H9 (cell line): ENCODE data around the gene ACAP3. TPM values are rescaled to one million over a fixed set of nuclear protein-coding genes. Genes with fewer than 3 reads are reported as not detected.

Experiments used
- DNase-seq: peaks from one replicate; pipeline ENCODE4 v3.0.0-alpha.2; 2017
- H2AFZ ChIP-seq: one replicate; pipeline ENCODE4 v1.6.1; 2013; ENCODE audit warnings: mild to moderate bottlenecking, low read length, control low read depth, moderate library complexity
- H2AK5ac ChIP-seq: 2 replicates; pipeline ENCODE4 v1.6.1; 2013; ENCODE audit warnings: low read length, control low read depth, mixed read lengths; ENCODE audit not compliant: insufficient read length
- H2BK120ac ChIP-seq: one replicate; pipeline ENCODE4 v1.6.1; 2013; ENCODE audit warnings: low read depth, mild to moderate bottlenecking, low read length, control low read depth, inconsistent platforms; ENCODE audit not compliant: poor library complexity, severe bottlenecking
- H2BK12ac ChIP-seq: 2 replicates; pipeline ENCODE4 v1.6.1; 2013; ENCODE audit warnings: low read length, control low read depth, mixed read lengths, low read depth; ENCODE audit not compliant: insufficient read length
- H2BK15ac ChIP-seq: 2 replicates; pipeline ENCODE4 v1.6.1; 2013; ENCODE audit warnings: low read depth, low read length, control low read depth
- H2BK20ac ChIP-seq: one replicate; pipeline ENCODE4 v1.6.1; 2013; ENCODE audit warnings: low read depth, mild to moderate bottlenecking, low read length, control low read depth, inconsistent platforms; ENCODE audit not compliant: poor library complexity, severe bottlenecking
- H2BK5ac ChIP-seq: 2 replicates; pipeline ENCODE4 v1.6.1; 2013; ENCODE audit warnings: low read length, control low read depth, mixed read lengths; ENCODE audit not compliant: insufficient read length
- H3K14ac ChIP-seq: 2 replicates; pipeline ENCODE4 v1.6.1; 2013; ENCODE audit warnings: low read length, control low read depth; ENCODE audit not compliant: insufficient read depth
- H3K18ac ChIP-seq: 2 replicates; pipeline ENCODE4 v1.6.1; 2013; ENCODE audit warnings: low read depth, mild to moderate bottlenecking, mixed read lengths, low read length, control low read depth; ENCODE audit not compliant: insufficient read length
- H3K23ac ChIP-seq: 2 replicates; pipeline ENCODE4 v1.6.1; 2013; ENCODE audit warnings: low read length, control low read depth, mixed read lengths, low read depth; ENCODE audit not compliant: insufficient read length
- H3K23me2 ChIP-seq: 2 replicates; pipeline ENCODE4 v1.6.1; 2013; ENCODE audit warnings: low read depth, mild to moderate bottlenecking, mixed read lengths, low read length, control low read depth; ENCODE audit not compliant: insufficient read length, poor library complexity, severe bottlenecking
- H3K27ac ChIP-seq: 2 replicates; pipeline ENCODE4 v1.5.1; 2013; ENCODE audit warnings: low read length, control low read depth, mixed read lengths, low read depth; ENCODE audit not compliant: insufficient read length
- H3K27me3 ChIP-seq: 2 replicates; pipeline ENCODE4 v1.6.1; 2013; ENCODE audit warnings: low read length, control low read depth, inconsistent platforms; ENCODE audit not compliant: insufficient read depth
- H3K4ac ChIP-seq: 2 replicates; pipeline ENCODE4 v1.6.1; 2013; ENCODE audit warnings: low read depth, mild to moderate bottlenecking, control low read depth, inconsistent platforms, low read length, moderate library complexity
- H3K4me1 ChIP-seq: 2 replicates; pipeline ENCODE4 v1.6.1; 2013; ENCODE audit warnings: low read length, control low read depth, inconsistent platforms; ENCODE audit not compliant: insufficient read depth
- H3K4me2 ChIP-seq: 2 replicates; pipeline ENCODE4 v1.6.1; 2013; ENCODE audit warnings: low read length, control low read depth, mixed read lengths; ENCODE audit not compliant: insufficient read length, insufficient read depth
- H3K56ac ChIP-seq: 2 replicates; pipeline ENCODE4 v1.6.1; 2013; ENCODE audit warnings: low read depth, mild to moderate bottlenecking, mixed read lengths, low read length, control low read depth; ENCODE audit not compliant: insufficient read length
- H3K79me1 ChIP-seq: 2 replicates; pipeline ENCODE4 v1.6.1; 2013; ENCODE audit warnings: low read depth, mild to moderate bottlenecking, moderate library complexity, low read length, control low read depth, inconsistent platforms; ENCODE audit not compliant: insufficient read depth, poor library complexity, severe bottlenecking
- H3K79me2 ChIP-seq: 2 replicates; pipeline ENCODE4 v1.6.1; 2013; ENCODE audit warnings: low read length, control low read depth, inconsistent platforms; ENCODE audit not compliant: insufficient read depth
- H3K9ac ChIP-seq: 2 replicates; pipeline ENCODE4 v1.6.1; 2013; ENCODE audit warnings: low read length, control low read depth, mixed read lengths; ENCODE audit not compliant: insufficient read length; ENCODE audit errors: extremely low read depth
- H3K9me3 ChIP-seq: one replicate; pipeline ENCODE4 v1.6.1; 2013; ENCODE audit warnings: low read depth, low read length, inconsistent platforms; ENCODE audit not compliant: control insufficient read depth
- H3T11ph ChIP-seq: one replicate; pipeline ENCODE4 v1.6.1; 2013; ENCODE audit warnings: mild to moderate bottlenecking, low read length, control low read depth, inconsistent platforms
- H4K20me1 ChIP-seq: one replicate; pipeline ENCODE4 v1.6.1; 2013; ENCODE audit not compliant: control insufficient read depth, insufficient read length, insufficient read depth
- H4K5ac ChIP-seq: 2 replicates; pipeline ENCODE4 v1.6.1; 2013; ENCODE audit warnings: low read depth, mild to moderate bottlenecking, mixed read lengths, low read length, control low read depth; ENCODE audit not compliant: insufficient read length
- H4K8ac ChIP-seq: replicated peaks from 2 replicates; pipeline ENCODE4 v1.6.1; 2013; ENCODE audit warnings: low read length, control low read depth, mixed read lengths, low read depth; ENCODE audit not compliant: insufficient read length
- H4K91ac ChIP-seq: 2 replicates; pipeline ENCODE4 v1.6.1; 2013; ENCODE audit warnings: low read depth, mild to moderate bottlenecking, moderate library complexity, mixed read lengths, low read length, control low read depth; ENCODE audit not compliant: insufficient read length
- H3K27ac Mint-ChIP-seq, 3 experiments: 2 replicates in 2 of 3; 3 replicates in 1 of 3; pipeline ENCODE4 v1.8.0; 2020 to 2021; ENCODE audit warnings: mixed read lengths in 3 of 3, mild to moderate bottlenecking in 1 of 3, moderate library complexity in 1 of 3
- H3K27me3 Mint-ChIP-seq: 2 replicates; pipeline ENCODE4 v1.8.0; 2021; ENCODE audit warnings: low read depth, mild to moderate bottlenecking, moderate library complexity, mixed read lengths
- H3K36me3 Mint-ChIP-seq, 3 experiments: 2 replicates in 2 of 3; 3 replicates in 1 of 3; pipeline ENCODE4 v1.8.0; 2020 to 2021; ENCODE audit warnings: low read depth in 3 of 3, mixed read lengths in 3 of 3; ENCODE audit not compliant: insufficient read depth in 1 of 3
- H3K4me1 Mint-ChIP-seq, 2 experiments: 2 replicates each; pipeline ENCODE4 v1.8.0; 2020; ENCODE audit warnings: mixed read lengths in 2 of 2
- H3K4me3 Mint-ChIP-seq, 2 experiments: 2 replicates in 1 of 2; 3 replicates in 1 of 2; pipeline ENCODE4 v1.8.0; 2020 to 2021; ENCODE audit warnings: mild to moderate bottlenecking in 2 of 2, mixed read lengths in 2 of 2, moderate library complexity in 1 of 2
- H3K9me3 Mint-ChIP-seq, 2 experiments: 2 replicates in 1 of 2; 3 replicates in 1 of 2; pipeline ENCODE4 v1.8.0; 2020; ENCODE audit warnings: mild to moderate bottlenecking in 2 of 2, mixed read lengths in 2 of 2, moderate library complexity in 1 of 2
- CTCF ChIP-seq: fragments of 200-600 bp; sonication (generic); conservative IDR thresholded peaks from 3 replicates; pipeline ENCODE4 v1.8.0; 2021; ENCODE audit warnings: antibody characterized with exemption, mild to moderate bottlenecking
- WGBS: extraction: QIAGEN DNeasy Blood & Tissue Kit; methylation state at CpG from one replicate; pipeline ENCODE4 v1.1.7; 2013; ENCODE audit warnings: missing lambda C conversion rate, low lambda C conversion rate, mixed read lengths; ENCODE audit not compliant: insufficient read length; ENCODE audit errors: extremely low coverage; 5-methylcytosine and 5-hydroxymethylcytosine counted together
- total RNA-seq: library from RNA; stranded (reverse); gene quantifications from 2 replicates; pipeline ENCODE4 v1.2.1, GENCODE V29; 2021

Gene ACAP3
- total RNA-seq, 1 experiment from 2014 or later = 41.4 TPM

GRCh38 chr1:1253972-1254666 lies 53.6 kb downstream of the ACAP3 start:
- H3K14ac ChIP-seq = no peak overlapping the region
- no peak overlapping the region for H3K4me3 Mint-ChIP-seq
- H3K27ac ChIP-seq = no peak overlapping the region
- H3K27me3 ChIP-seq = no peaks in the 10 kb centered on the region
- no peak overlapping the region for H3K4me2 ChIP-seq
- H2BK12ac ChIP-seq = no peak overlapping the region
- no peak overlapping the region for H2BK15ac ChIP-seq
- H3K4ac ChIP-seq = no peak overlapping the region
- H3K23ac ChIP-seq = no peak overlapping the region
- H3T11ph ChIP-seq = no peak overlapping the region
- WGBS = no CpG with 5 or more reads among the region's 50 CpGs
- no peak overlapping the region for H2BK20ac ChIP-seq
- peaks cover 16 to 25% of the 10 kb centered on the region in 2 experiments for H3K4me1 Mint-ChIP-seq
- no peaks in the 10 kb centered on the region for H3K79me1 ChIP-seq
- no peak overlapping the region for H4K91ac ChIP-seq
- no peak overlapping the region; a peak in 1 of 7 replicates for H3K27ac Mint-ChIP-seq
- peaks cover 19 to 62% (median 51%) of the 10 kb centered on the region in 3 experiments; a peak in 6 of 7 replicates for H3K36me3 Mint-ChIP-seq
- H3K27me3 Mint-ChIP-seq = peaks cover 1% of the 10 kb centered on the region; the same call in 1 of the 2 replicates
- TF ChIP-seq CTCF = no peak
- H2BK5ac ChIP-seq = no peak overlapping the region
- H4K5ac ChIP-seq = no peak overlapping the region
- H2AFZ ChIP-seq = no peak overlapping the region
- no peaks in the 10 kb centered on the region for H3K4me1 ChIP-seq
- no peaks in the 10 kb centered on the region for H4K20me1 ChIP-seq
- H2BK120ac ChIP-seq = no peak overlapping the region
- H2AK5ac ChIP-seq = no peak overlapping the region
- H3K9me3 Mint-ChIP-seq = no peaks in the 10 kb centered on the region; a peak in 2 of 5 replicates
- no peak overlapping the region for H4K8ac ChIP-seq
- H3K9me3 ChIP-seq = no peaks in the 10 kb centered on the region
- H3K9ac ChIP-seq = no peak overlapping the region
- no peaks in the 10 kb centered on the region for H3K79me2 ChIP-seq
- H3K56ac ChIP-seq = no peak overlapping the region
- no peak for DNase-seq
- no peak overlapping the region for H3K18ac ChIP-seq
- H3K23me2 ChIP-seq = no peaks in the 10 kb centered on the region
